Measurements from ENCODE around the gene OR1S1.

The OR1S1 gene

DNA sequence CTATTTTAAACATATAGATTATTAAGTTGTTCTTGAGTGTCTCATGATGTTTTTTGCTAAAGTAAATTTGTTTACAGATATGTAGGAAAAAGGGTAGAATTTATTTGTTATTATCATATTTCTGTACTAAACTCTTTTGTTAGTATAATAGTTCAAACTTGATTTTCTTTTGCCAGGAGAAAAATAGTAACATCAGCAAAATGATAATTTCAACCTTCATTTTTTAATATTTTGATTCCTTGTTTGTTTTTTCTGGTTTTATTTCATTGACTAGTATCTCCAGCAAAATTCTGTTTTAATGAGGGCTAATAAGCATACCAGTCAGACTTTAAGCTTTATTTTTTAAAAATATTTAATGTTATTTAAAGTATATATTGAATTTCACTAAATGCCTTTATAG, 4.0 kb downstream of the OR1S1 start:
- no peak for DNase-seq (ENCODE audit: low read depth)
- no peak overlapping the region for H3K4me3 ChIP-seq (ENCODE audit: control insufficient read depth, low read depth, low read length)
- TF ChIP-seq, protein P1, sequence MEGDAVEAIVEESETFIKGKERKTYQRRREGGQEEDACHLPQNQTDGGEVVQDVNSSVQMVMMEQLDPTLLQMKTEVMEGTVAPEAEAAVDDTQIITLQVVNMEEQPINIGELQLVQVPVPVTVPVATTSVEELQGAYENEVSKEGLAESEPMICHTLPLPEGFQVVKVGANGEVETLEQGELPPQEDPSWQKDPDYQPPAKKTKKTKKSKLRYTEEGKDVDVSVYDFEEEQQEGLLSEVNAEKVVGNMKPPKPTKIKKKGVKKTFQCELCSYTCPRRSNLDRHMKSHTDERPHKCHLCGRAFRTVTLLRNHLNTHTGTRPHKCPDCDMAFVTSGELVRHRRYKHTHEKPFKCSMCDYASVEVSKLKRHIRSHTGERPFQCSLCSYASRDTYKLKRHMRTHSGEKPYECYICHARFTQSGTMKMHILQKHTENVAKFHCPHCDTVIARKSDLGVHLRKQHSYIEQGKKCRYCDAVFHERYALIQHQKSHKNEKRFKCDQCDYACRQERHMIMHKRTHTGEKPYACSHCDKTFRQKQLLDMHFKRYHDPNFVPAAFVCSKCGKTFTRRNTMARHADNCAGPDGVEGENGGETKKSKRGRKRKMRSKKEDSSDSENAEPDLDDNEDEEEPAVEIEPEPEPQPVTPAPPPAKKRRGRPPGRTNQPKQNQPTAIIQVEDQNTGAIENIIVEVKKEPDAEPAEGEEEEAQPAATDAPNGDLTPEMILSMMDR (conservative IDR thresholded peaks at IDR 0.05; ENCODE audit: control insufficient read depth, insufficient read depth, low read depth, low read length): no peak

DNA sequence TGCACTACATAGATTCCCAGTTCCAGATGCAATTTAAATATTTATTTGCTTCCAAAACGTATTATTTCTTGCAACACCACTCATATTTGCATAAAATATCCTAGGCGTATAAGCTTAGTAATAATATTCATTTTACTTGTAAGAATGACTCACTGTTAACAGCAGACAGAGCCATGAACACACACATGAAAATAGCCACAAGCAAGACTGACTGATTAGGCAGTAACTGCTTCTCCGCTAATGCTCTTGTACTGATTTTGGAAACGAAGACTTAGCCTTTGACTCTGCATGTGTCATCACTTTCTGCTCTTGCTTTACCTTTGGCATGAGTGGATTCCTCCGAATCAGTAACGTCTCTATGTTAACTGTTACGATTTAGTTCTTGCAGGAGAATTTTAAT, 10.2 kb downstream of the OR1S1 start:
- TF ChIP-seq, protein P1 (conservative IDR thresholded peaks at IDR 0.05; ENCODE audit: control insufficient read depth, insufficient read depth, low read depth, low read length): no peak
- H3K4me3 ChIP-seq (ENCODE audit: control insufficient read depth, low read depth, low read length): no peak overlapping the region
- DNase-seq (ENCODE audit: low read depth): peak; percentile 40

- no peak for DNase-seq (ENCODE audit: low read depth)
- H3K4me3 ChIP-seq (ENCODE audit: control insufficient read depth, low read depth, low read length): no peak overlapping the region
- TF ChIP-seq, protein P1 (conservative IDR thresholded peaks at IDR 0.05; ENCODE audit: control insufficient read depth, insufficient read depth, low read depth, low read length): no peak
Measured at GRCh38 chr11:58227956-58228615, 15.6 kb downstream of the OR1S1 start.

DNA sequence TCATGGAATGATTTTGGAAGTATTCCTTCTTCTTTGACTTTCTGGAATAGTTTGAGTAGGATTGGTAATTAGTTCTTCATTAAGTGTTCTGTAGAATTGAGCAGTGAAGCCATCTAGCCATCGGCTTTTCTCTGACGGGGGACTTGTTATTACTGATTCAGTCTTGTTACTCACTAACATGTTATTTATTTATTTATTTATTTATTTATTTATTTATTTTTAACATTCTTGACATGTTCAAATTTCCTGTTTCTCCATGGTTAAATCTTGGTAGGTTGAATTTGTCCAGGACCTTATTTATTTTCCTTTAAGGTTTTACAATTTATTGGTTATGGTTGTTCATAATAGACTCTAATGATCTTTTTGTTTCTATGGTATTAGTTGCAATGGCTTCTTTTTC, 31.4 kb downstream of the OR1S1 start:
- H3K4me3 ChIP-seq (ENCODE audit: control insufficient read depth, low read depth, low read length): no peak overlapping the region
- TF ChIP-seq, protein P1 (conservative IDR thresholded peaks at IDR 0.05; ENCODE audit: control insufficient read depth, insufficient read depth, low read depth, low read length): no peak
- no peak for DNase-seq (ENCODE audit: low read depth)

DNA sequence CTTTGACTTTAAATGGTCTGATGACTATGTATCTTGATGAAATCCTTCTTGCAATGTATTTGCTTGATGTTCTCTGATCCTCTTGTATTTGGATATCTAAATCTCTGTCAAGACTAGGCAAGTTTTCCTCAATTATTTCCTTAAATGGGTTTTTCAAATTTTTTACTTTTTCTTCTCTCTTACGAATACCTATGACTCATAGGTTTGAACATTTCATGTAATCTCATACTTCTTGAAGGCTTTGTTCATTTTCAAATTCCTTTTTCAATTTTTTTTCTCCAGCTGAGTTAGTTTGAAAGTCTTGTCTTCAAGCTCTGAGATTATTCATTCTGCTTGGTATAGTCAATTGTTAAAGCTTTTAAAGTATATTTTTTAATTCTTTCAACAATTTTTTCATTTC, 42.4 kb downstream of the OR1S1 start:
- DNase-seq (ENCODE audit: low read depth): no peak
- TF ChIP-seq, protein P1 (conservative IDR thresholded peaks at IDR 0.05; ENCODE audit: control insufficient read depth, insufficient read depth, low read depth, low read length): no peak
- no peak overlapping the region for H3K4me3 ChIP-seq (ENCODE audit: control insufficient read depth, low read depth, low read length)

DNA sequence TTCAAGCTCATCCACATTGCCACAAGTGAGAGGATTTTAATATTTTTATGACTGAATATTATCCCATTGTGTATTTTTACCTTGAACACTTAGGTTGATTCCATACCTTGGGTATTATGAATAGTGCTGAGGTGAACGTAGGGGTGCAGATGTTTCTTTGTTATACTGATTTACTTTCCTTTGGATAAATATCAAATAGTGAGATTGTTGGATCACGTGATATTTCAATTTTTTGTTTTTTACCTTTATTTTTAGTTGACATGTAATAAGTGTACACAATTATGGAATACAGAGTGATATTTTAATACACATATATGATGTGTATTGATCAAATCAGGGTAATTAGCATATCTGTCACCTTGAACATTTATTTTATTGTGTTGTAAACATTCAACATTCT, 47.5 kb downstream of the OR1S1 start:
- no peak overlapping the region for H3K4me3 ChIP-seq (ENCODE audit: control insufficient read depth, low read depth, low read length)
- TF ChIP-seq, protein P1 (conservative IDR thresholded peaks at IDR 0.05; ENCODE audit: control insufficient read depth, insufficient read depth, low read depth, low read length): no peak
- no peak for DNase-seq (ENCODE audit: low read depth)

All from fibroblast of mammary gland (primary cell).